DOHH2 (cell line): ENCODE measurements around the gene MUC12.
"Not testable (repeated sequence)": the region's sequence is repeated elsewhere in the genome, so short reads cannot be mapped to it uniquely, and the experiment has no call there.

Experiments
- H3F3A ChIP-seq: fragments of 200-600 bp; sonication (generic), shearing (Covaris generic); 2 replicates; pipeline ENCODE4 v1.6.0; 2016; ENCODE audit warnings: antibody characterized with exemption, mild to moderate bottlenecking; ENCODE audit not compliant: control insufficient read depth, insufficient read depth
- H3K27ac ChIP-seq: fragments of 200-600 bp; sonication (generic); 2 replicates; pipeline ENCODE4 v1.5.1; 2014; ENCODE audit warnings: low read depth, mild to moderate bottlenecking, low read length, moderate library complexity
- H3K27me3 ChIP-seq: fragments of 200-600 bp; sonication (generic); 2 replicates; pipeline ENCODE4 v1.6.1; 2014; ENCODE audit warnings: mild to moderate bottlenecking, low read length, mixed read lengths; ENCODE audit not compliant: control insufficient read depth
- H3K36me3 ChIP-seq: fragments of 200-600 bp; sonication (generic); 2 replicates; pipeline ENCODE4 v1.6.1; 2014; ENCODE audit warnings: mild to moderate bottlenecking, low read length, moderate library complexity, mixed read lengths; ENCODE audit not compliant: control insufficient read depth
- H3K4me1 ChIP-seq: fragments of 200-600 bp; sonication (generic); 2 replicates; pipeline ENCODE4 v1.6.1; 2014; ENCODE audit warnings: mild to moderate bottlenecking, low read length, mixed read lengths; ENCODE audit not compliant: control insufficient read depth
- H3K4me2 ChIP-seq: fragments of 200-600 bp; sonication (generic); 2 replicates; pipeline ENCODE4 v1.6.0; 2014; ENCODE audit warnings: mild to moderate bottlenecking, low read length, moderate library complexity
- H3K4me3 ChIP-seq: fragments of 200-600 bp; sonication (generic); 2 replicates; pipeline ENCODE4 v1.5.1; 2014; ENCODE audit warnings: mild to moderate bottlenecking, low read length, mixed read lengths
- H3K79me2 ChIP-seq: fragments of 200-600 bp; sonication (generic); 2 replicates; pipeline ENCODE4 v1.6.1; 2014; ENCODE audit warnings: mild to moderate bottlenecking, low read length, mixed read lengths; ENCODE audit not compliant: control insufficient read depth
- H3K9me2 ChIP-seq: fragments of 200-600 bp; sonication (generic); replicated peaks from 2 replicates; pipeline ENCODE4 v1.6.1; 2014; ENCODE audit warnings: mild to moderate bottlenecking, low read length, mixed read lengths; ENCODE audit not compliant: control insufficient read depth
- H3K9me3 ChIP-seq: fragments of 200-600 bp; sonication (generic); 2 replicates; pipeline ENCODE4 v1.6.1; 2014; ENCODE audit warnings: antibody characterized with exemption, low read length, mixed read lengths; ENCODE audit not compliant: control insufficient read depth, insufficient read depth
- H4K20me1 ChIP-seq: fragments of 200-600 bp; sonication (generic); 2 replicates; pipeline ENCODE4 v1.6.0; 2014; ENCODE audit warnings: low read depth, mild to moderate bottlenecking, antibody characterized with exemption, low read length, moderate library complexity; ENCODE audit not compliant: control insufficient read depth, insufficient read depth
- CTCF ChIP-seq: fragments of 200-600 bp; sonication (generic); IDR thresholded peaks from one replicate; pipeline ENCODE4 v1.5.1; 2014; ENCODE audit warnings: antibody characterized with exemption, mild to moderate bottlenecking, low read depth, low read length; ENCODE audit not compliant: poor library complexity, severe bottlenecking
- EZH2phosphoT487 ChIP-seq: fragments of 200-600 bp; sonication (generic); IDR thresholded peaks from 2 replicates; pipeline ENCODE4 v1.6.1; 2017; ENCODE audit warnings: borderline replicate concordance, mild to moderate bottlenecking, antibody characterized with exemption, low read length, moderate library complexity, mixed read lengths

MUC12 gene

GRCh38 chr7:101035941-101036340 lies 66.6 kb downstream of the MUC12 start:
- Histone ChIP-seq H3K4me3 (no peak overlapping the region), H3K4me1 (no peaks in the 10 kb centered on the region), H3K36me3 (no peaks in the 10 kb centered on the region), H3K27ac (no peak overlapping the region), H3K27me3 (peaks cover 7% of the 10 kb centered on the region; the same call in 1 of the 2 replicates), H3K9me3 (no peaks in the 10 kb centered on the region), H3K79me2 (no peaks in the 10 kb centered on the region), H3F3A (no peaks in the 10 kb centered on the region), H4K20me1 (no peaks in the 10 kb centered on the region), H3K9me2 (no peaks in the 10 kb centered on the region), H3K4me2 (no peak overlapping the region)
- TF ChIP-seq CTCF (no peak), EZH2phosphoT487 (no peak)

GRCh38 chr7:101041283-101041682 lies 71.9 kb downstream of the MUC12 start:
- not testable (repeated sequence) for H3K79me2 ChIP-seq, H3K4me3 ChIP-seq, H3K4me2 ChIP-seq, H3K9me3 ChIP-seq, H4K20me1 ChIP-seq, H3K9me2 ChIP-seq, H3F3A ChIP-seq, H3K27me3 ChIP-seq, H3K4me1 ChIP-seq, H3K27ac ChIP-seq, H3K36me3 ChIP-seq

GRCh38 chr7:101058355-101058754 lies 89.0 kb downstream of the MUC12 start:
- Histone ChIP-seq H3K9me3 (no peaks in the 10 kb centered on the region), H3K27ac (no peak overlapping the region), H3K36me3 (no peaks in the 10 kb centered on the region), H3K79me2 (no peaks in the 10 kb centered on the region), H4K20me1 (no peaks in the 10 kb centered on the region), H3K4me3 (no peak overlapping the region), H3F3A (no peaks in the 10 kb centered on the region), H3K4me2 (no peak overlapping the region), H3K4me1 (no peaks in the 10 kb centered on the region), H3K27me3 (peaks cover 22% of the 10 kb centered on the region), H3K9me2 (no peaks in the 10 kb centered on the region)
- TF ChIP-seq EZH2phosphoT487 (no peak), CTCF (no peak)

GRCh38 chr7:101059620-101059942 lies 90.2 kb downstream of the MUC12 start:
- Histone ChIP-seq H3F3A (no peaks in the 10 kb centered on the region), H3K4me3 (no peak overlapping the region), H3K4me2 (no peak overlapping the region), H4K20me1 (no peaks in the 10 kb centered on the region), H3K27ac (no peak overlapping the region), H3K79me2 (no peaks in the 10 kb centered on the region), H3K27me3 (peaks cover 22% of the 10 kb centered on the region), H3K9me3 (no peaks in the 10 kb centered on the region), H3K36me3 (no peaks in the 10 kb centered on the region), H3K4me1 (no peaks in the 10 kb centered on the region), H3K9me2 (no peaks in the 10 kb centered on the region)
- TF ChIP-seq CTCF (no peak), EZH2phosphoT487 (no peak)
